NCI-H69 (cell line): ENCODE results near the gene SEMA4G.

Experiments
- DNase-seq: peaks from one replicate; lab custom pipeline; 2025; lab: John Stamatoyannopoulos, UW

Gene SEMA4G

GRCh38 chr10:101007915-101008822, 38.9 kb downstream of the SEMA4G start:
- DNase-seq = no peak

GRCh38 chr10:101008823-101009423, 39.6 kb downstream of the SEMA4G start:
- no peak for DNase-seq

GRCh38 chr10:101010329-101010728, 41.0 kb downstream of the SEMA4G start:
- no peak for DNase-seq

- DNase-seq = peak; percentile 9
Observed at GRCh38 chr10:101011517-101012423, 42.5 kb downstream of the SEMA4G start.

GRCh38 chr10:101012525-101013364, 43.4 kb downstream of the SEMA4G start:
- peak; percentile 84 for DNase-seq

GRCh38 chr10:101013365-101013825, 44.1 kb downstream of the SEMA4G start:
- no peak for DNase-seq

- DNase-seq = peak; percentile 48
Observed at GRCh38 chr10:101014230-101014884, 45.1 kb downstream of the SEMA4G start.

- DNase-seq = peak; percentile 26
Observed at GRCh38 chr10:101014966-101015581, 45.8 kb downstream of the SEMA4G start.

GRCh38 chr10:101015582-101015973, 46.3 kb downstream of the SEMA4G start:
- DNase-seq = no peak

- no peak for DNase-seq
Observed at GRCh38 chr10:101016814-101017213, 47.5 kb downstream of the SEMA4G start.

- DNase-seq = no peak
Observed at GRCh38 chr10:101018118-101018599, 48.9 kb downstream of the SEMA4G start.

GRCh38 chr10:101018600-101019439, 49.5 kb downstream of the SEMA4G start:
- peak; percentile 84 for DNase-seq
